ENCODE measurements around the gene UBASH3A.
A peak's percentile ranks its signal among the peaks of the same experiment; 100 is the strongest.

The UBASH3A gene

DNA sequence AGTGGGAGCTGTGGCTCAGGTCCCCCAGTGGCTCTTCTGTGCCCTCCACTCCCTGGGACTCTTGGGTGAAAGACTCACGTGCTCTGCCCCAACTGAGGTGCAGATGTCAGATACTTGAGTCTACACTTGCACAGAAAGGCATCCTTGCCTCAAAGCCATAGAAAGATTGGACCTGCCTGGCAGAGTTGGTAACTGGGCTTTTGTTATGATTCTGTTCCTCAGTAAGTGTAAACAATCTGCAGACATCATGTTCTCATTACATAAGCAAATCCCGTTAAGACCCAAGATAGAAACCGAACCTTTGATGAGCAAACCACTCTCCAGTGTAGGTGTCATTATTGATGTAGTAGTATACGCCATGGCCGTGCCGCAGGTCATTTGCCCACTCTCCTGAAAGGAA, 82.4 kb downstream of the UBASH3A start:
- no peak for DNase-seq (ENCODE audit: low read depth in 1 of 2, low spot score in 1 of 2)

DNA sequence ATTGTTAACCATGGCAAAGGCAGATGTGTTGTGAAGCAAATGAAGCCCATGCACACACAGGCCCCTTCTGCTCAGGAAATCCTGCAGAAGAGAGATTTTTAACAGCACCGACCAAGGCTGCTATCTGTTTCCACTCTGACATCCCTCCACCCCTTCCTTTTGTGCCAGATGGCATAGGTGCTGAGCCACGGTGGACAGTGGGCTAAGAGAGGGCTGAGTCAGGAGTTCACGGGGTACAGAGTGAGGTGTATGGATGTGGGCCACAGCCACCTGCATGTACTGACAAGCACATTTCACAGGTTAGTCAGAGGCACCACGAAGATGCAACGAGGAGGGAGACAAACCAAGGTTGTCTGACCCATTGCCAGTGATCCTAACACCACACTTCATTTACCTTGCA, 82.8 kb downstream of the UBASH3A start:
- no peak for DNase-seq (ENCODE audit: low read depth in 1 of 2, low spot score in 1 of 2)

DNA sequence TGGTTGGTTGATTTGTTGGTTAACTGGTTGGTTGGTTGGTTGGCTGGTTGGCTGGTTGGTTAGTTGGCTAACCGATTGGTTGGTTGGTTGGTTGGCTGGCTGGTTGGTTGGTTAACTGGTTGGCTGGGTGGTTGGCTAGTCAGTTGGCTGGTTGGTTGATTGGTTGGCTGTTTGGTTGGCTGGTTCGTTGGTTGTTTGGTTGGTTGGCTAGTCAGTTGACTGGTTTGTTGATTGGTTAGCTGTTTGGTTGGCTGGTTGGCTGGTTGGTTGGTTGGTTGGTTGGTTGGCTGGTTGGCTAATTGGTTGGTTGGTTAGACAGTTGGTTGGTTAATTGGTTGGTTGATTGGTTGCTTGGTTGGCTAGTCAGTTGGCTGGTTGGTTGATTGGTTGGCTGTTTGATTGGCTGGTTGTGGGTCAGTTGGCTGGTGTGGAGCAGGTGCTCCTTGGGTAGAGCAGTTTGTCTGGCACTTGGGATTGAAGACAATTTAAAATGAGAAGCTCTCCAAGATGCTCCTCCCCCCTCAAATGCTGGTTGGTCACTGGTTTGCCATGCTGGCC, 85.4 kb downstream of the UBASH3A start:
- no peak for DNase-seq (ENCODE audit: low read depth in 1 of 2, low spot score in 1 of 2)

DNA sequence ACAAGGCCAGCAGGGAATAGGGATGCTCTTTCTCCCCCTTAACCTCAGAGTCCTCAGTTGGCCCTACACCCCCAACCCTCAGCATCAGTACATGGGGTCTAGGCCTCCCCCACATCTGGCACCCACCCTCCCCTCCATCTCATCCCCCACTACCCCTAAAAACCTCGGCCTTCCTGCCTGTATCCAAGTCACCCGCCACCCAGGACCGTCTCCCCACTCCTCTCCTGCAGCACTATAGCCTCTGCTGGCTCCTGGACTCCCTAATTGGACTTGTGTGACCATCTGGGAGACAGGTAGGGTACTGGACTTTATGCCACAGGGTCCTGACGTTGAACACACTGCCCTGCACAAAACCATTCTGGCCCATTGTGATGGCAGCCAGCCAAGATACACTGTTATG, 86.3 kb downstream of the UBASH3A start:
- DNase-seq (ENCODE audit: low read depth in 1 of 2, low spot score in 1 of 2), result no peak

DNA sequence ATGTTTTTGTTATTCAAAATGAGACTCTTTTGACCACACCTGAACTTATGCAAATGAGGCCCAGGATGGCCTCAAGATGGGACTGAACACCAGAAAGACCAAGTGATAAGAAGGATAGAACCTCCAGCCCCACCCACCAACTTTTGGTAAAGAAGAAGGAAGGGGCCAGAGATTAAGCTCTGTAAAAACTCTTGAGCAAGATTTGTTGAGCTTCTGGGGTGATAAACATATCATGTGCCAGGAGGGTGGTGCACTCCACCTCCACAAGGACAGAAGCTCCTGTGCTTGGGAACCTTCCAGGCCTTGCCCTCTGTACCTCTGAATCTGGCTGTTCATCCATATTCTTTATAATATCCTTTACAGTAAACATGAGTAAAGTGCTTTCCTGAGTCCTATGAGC, 87.0 kb downstream of the UBASH3A start:
- DNase-seq (ENCODE audit: low read depth in 1 of 2, low spot score in 1 of 2), result no peak

DNA sequence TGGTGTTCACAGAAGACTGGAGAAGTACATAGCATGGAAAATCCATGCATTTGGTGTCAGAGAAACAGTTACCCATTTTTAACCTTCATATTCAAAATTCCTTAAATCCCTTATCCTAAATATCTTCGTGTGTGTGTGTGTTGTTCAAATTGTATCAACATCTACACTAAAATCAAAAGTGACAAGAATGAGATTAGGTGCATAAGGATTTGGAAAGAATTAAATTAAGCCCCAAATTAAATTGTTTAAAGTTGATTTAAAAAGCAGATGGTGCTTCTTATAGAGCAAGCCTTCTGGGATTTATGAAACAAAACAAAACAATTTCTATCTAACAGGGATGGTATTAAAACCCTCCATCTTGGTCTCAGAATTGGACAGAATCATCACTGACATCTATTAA, 87.6 kb downstream of the UBASH3A start:
- no peak for DNase-seq (ENCODE audit: low read depth in 1 of 2, low spot score in 1 of 2)

DNA sequence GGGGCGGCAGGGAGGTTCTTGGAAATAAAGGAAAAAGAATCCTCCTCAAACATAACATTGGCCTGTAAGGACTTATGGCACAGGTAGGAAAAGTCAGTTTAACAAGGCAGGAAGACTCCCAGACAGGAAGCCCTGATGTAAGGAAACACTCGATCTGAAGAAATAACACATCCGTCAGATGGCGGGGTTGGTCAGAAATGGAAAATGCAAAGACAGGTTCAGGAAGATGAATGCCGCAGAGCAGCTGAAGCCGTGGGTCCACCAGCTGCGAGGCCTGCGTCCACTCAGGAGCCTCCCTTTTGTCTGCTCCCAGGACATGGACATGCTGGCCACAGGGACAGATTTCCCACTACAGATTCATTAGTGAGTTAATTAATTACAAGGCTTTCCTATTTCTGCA, 88.5 kb downstream of the UBASH3A start:
- no peak for DNase-seq (ENCODE audit: low read depth in 1 of 2, low spot score in 1 of 2)

DNA sequence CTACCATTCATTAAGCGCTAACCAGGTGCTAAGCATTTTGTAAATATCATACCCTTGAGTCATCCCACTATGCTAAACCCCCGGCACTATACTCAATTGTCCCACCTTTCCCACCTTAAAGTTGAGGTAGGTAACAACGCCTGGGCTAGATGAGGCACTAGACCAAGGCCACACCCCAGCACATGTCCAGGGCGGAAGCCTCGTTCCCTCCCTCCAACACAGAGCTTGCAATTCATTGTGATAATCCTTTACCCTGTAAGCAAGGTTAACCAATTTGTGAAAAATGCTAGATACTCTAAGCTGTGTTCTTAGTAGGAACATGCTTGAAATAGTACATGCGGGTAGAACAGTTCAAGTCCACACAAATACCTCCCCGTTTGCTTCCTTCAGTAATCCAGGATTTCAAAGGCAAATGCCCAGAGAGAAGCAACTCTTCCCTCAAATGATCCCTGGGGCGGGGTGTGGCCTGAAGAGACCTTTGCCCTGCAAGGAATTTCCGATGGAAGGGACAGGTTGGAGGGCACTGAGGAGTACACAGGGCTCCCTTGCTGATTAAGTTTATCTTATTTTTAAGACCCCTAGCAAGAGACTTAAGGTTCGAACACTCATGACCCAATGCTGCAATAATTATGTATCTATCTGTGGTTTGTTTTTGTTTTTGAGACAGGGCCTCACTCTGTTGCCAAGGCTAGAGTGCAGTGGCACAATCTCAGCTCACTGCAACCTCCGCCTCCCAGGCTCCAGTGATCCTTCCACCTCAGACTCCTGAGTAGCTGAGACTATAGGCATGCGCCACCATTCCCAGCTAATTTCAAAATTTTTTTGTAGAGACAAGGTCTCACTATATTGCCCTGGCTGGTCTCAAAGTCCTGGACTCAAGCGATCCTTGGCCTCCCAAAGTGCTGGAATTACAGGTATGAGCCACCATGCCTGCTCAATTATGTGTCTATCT, 89.7 kb downstream of the UBASH3A start:
- no peak for DNase-seq (ENCODE audit: low read depth in 1 of 2, low spot score in 1 of 2)

DNA sequence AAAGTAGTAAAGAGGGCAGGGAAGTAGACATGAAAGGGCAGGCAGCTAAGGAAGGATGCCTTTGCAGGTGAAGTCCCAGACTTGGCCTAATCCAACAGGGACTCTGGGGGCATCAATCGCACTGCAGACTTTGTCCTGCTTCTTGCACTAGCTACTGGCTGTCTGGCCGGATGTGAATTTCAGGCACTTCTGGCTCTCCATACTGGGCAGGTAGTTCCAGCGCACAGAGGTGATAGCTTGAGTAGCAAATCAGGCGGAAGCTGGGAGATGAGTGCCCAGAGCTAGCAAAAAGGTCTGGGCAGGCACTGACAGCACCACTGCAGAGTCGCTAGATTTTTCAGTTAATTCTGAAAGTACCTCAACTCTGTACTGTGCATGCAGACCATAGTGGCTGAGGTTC, 91.3 kb downstream of the UBASH3A start:
- DNase-seq (ENCODE audit: low read depth in 1 of 2, low spot score in 1 of 2), result no peak

DNA sequence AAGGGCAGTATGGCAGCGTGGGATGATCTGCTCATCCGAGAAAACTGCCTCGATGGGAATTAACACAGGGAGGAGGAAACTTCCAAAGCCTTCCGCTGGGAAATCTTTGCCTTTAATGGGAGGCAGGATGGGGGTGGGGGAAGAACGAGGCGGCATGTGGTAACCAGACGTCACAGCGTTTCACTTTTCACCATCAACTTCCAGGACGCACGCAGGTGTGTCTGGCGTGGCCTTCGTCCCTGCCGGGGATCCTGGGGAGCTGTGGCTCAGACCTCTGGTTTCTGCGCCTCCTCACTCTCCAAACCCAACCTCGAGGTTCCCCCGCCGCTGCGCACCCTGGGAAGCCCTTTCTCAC, 92.0 kb downstream of the UBASH3A start:
- DNase-seq (ENCODE audit: low read depth in 1 of 2, low spot score in 1 of 2), result no peak

DNA sequence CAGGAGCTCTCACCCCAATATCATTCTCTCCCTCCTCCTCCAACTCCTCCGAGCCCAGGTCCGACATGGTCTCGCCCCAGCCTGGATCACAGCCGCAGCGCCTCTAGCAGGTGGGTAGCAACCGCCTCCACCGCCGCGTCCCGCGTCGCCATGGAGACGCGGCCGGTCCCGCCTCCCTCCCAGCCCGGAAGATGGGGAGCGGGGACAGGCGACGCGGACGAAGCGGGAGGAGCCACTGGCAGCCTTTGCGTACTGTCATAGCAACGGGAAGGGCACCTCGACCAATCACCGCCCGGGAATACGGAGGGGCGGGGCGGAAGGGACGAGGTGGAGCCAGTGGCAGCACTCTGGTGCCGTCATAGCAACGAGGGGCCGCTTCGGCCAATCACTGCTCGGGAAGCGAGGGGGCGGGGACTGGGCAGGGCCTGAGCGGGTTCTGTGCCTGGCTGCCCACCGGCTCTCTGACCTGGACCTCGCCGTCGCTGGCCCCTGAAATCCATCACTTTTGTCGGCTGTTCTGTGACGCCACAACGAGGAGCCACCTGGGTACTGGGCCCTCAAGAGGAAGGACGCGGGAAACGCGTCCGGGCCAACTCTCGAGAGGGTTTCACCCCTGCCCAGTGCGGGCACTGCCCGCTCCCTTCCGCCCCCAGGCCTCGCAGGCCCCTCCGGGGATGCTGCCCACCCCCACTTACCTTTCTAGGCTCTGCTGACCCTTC, 92.6 kb downstream of the UBASH3A start, which contains the start of gene RSPH1:
TSS of gene RSPH1 (minus strand) at position 105 of the 719 bp plus-strand sequence. CDS start at position 67, 38 bp downstream.
- peak; percentile 99 for DNase-seq (ENCODE audit: low read depth in 1 of 2, low spot score in 1 of 2)

DNA sequence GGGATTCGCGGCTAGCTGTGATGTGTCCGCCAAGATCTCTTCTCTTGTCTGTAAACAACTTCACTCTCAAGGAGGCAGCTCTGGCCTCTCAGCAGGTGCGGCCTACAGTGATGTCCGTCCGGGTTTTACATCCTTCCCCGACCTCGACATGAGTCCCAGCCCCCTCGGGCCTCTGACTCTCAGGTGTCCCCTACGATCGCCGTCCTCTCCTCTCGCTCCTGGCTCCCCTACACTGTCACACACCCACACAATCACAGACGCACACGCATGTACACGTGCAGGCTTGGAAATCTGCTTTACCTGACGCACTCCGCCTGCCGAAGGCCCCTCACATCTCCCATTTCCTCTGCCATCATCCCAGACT, 93.1 kb downstream of the UBASH3A start:
- DNase-seq (ENCODE audit: low read depth in 1 of 2, low spot score in 1 of 2), result no peak
